ENCODE results near the gene EEA1. TPM values are rescaled to one million over a fixed set of nuclear protein-coding genes. Genes with fewer than 3 reads are reported as not detected.

EEA1 gene
- total RNA-seq, 3 donors from 2014 or later, result 23.4 to 52.8 (median 27.2) TPM

DNA sequence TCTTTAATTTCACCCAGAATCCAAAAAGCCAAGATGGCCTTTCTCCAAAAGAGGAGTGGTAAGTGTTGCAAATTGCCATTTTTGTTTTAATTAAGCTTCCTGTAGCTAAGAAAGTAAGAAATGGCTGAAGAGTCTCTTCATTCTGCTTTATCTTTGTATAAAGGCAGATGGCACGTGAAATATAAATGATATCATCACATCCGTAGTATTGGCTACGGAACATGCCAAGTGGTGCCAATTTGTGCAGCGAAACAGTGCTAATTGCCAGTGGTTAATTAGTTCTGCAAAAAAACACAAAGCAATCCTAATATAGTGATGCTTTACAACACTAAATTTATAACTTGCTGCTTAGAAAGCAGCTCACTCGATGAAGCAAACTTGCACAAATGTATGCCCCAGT lies 196.9 kb downstream of the EEA1 start:
- intact Hi-C loops (cut with DNase I; ENCODE audit: low total_unique reads), result no loop called here
- no peak overlapping the region for H3K27ac ChIP-seq
- TF ChIP-seq POLR2A (IDR thresholded peaks at IDR 0.05), result no peak
- TF ChIP-seq POLR2AphosphoS5 (IDR thresholded peaks at IDR 0.05), result no peak
- TF ChIP-seq, protein P1, sequence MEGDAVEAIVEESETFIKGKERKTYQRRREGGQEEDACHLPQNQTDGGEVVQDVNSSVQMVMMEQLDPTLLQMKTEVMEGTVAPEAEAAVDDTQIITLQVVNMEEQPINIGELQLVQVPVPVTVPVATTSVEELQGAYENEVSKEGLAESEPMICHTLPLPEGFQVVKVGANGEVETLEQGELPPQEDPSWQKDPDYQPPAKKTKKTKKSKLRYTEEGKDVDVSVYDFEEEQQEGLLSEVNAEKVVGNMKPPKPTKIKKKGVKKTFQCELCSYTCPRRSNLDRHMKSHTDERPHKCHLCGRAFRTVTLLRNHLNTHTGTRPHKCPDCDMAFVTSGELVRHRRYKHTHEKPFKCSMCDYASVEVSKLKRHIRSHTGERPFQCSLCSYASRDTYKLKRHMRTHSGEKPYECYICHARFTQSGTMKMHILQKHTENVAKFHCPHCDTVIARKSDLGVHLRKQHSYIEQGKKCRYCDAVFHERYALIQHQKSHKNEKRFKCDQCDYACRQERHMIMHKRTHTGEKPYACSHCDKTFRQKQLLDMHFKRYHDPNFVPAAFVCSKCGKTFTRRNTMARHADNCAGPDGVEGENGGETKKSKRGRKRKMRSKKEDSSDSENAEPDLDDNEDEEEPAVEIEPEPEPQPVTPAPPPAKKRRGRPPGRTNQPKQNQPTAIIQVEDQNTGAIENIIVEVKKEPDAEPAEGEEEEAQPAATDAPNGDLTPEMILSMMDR (IDR thresholded peaks at IDR 0.05), result no peak
- no peak for DNase-seq (ENCODE audit: low spot score in 2 of 2)
- no peaks in the 10 kb centered on the region for H3K9me3 ChIP-seq
- no peaks in the 10 kb centered on the region for H3K4me1 ChIP-seq
- H3K27me3 ChIP-seq, result no peaks in the 10 kb centered on the region
- no peak overlapping the region for H3K4me3 ChIP-seq
- H3K36me3 ChIP-seq, result no peaks in the 10 kb centered on the region

DNA sequence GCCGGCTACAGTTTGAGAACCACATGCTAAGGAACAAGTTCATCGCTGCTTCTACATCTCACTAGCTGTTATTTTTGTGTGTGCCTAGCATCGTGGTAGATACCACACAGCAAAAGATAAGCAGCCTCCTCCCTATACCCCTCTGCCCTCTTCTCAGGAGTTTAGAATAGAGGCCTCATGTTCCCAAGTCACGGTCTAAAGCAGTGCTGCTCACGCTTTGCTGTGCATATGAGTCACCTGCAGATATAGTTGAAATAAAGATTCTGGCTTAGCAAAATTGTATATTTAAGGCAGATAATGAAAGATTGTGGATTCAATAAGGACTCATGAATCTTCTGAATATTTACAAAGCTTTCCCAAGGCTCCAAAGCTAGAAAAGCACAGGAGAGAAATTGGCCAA lies 198.3 kb downstream of the EEA1 start:
- Histone ChIP-seq H3K27me3 (no peaks in the 10 kb centered on the region), H3K4me3 (no peak overlapping the region), H3K4me1 (no peaks in the 10 kb centered on the region), H3K36me3 (no peaks in the 10 kb centered on the region), H3K9me3 (no peaks in the 10 kb centered on the region), H3K27ac (no peak overlapping the region)
- no peak for DNase-seq (ENCODE audit: low spot score in 2 of 2)
- intact Hi-C loops (cut with DNase I; ENCODE audit: low total_unique reads), result no loop called here
- TF ChIP-seq, protein P1 (IDR thresholded peaks at IDR 0.05), result no peak
- TF ChIP-seq POLR2AphosphoS5 (IDR thresholded peaks at IDR 0.05) (no peak), POLR2A (IDR thresholded peaks at IDR 0.05) (no peak)

DNA sequence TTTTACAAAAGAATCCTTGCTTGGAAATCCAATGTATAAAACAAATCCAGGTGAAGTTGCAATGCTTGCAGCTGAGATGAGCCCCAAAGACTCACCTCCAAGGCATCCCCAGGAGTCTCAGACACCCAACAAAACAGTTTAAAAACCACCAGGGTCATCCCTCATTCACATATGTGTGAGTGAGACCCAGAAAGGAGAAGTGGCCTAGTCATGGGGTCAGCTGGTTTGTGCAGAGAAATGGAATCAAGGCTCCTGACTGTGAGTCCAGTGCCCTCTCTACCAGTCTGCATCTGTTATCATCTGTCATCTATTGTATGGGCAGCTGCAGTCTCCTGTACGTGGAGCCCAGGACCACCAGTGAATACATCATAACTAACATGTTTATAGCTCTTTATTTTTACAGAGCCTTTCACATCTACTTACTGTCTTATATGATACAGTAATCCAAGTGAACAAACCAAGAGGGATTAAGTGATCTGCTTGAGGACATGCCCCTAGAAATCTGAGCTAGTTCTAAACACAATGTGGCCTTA lies 199.3 kb downstream of the EEA1 start:
- intact Hi-C loops (cut with DNase I; ENCODE audit: low total_unique reads), result no loop called here
- TF ChIP-seq POLR2AphosphoS5 (IDR thresholded peaks at IDR 0.05) (no peak), POLR2A (IDR thresholded peaks at IDR 0.05) (no peak)
- TF ChIP-seq, protein P1 (IDR thresholded peaks at IDR 0.05), result no peak

DNA sequence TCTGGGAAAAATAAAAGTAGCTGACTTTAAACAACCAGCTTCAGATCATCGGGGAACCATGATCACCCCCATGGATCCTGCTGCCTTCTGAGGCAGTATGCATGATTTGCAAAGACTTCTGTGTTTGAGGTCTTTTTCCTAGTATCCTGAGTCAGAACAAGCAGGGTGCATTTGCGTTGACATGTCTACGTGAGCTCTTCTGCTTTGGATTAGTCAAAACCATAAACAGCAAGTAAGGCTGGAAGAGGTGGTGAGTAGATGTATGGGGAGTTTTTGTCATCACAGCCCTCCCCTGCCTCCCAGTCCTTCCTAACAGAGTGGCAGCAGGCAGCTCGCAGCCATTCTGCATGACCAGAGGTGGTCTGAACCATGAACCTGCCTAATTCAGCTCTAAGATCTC lies 202.2 kb downstream of the EEA1 start:
- Histone ChIP-seq H3K27ac (no peak overlapping the region), H3K4me1 (no peaks in the 10 kb centered on the region), H3K4me3 (no peak overlapping the region), H3K27me3 (no peaks in the 10 kb centered on the region), H3K9me3 (no peaks in the 10 kb centered on the region), H3K36me3 (no peaks in the 10 kb centered on the region)
- intact Hi-C loops (cut with DNase I; ENCODE audit: low total_unique reads), result no loop called here
- DNase-seq (ENCODE audit: low spot score in 2 of 2), result no peak
- TF ChIP-seq, protein P1 (IDR thresholded peaks at IDR 0.05), result no peak
- TF ChIP-seq POLR2A (IDR thresholded peaks at IDR 0.05) (no peak), POLR2AphosphoS5 (IDR thresholded peaks at IDR 0.05) (no peak)

More for the DNA sequence above, 199.3 kb downstream of the EEA1 start:
- H3K36me3 ChIP-seq, result no peaks in the 10 kb centered on the region
- no peaks in the 10 kb centered on the region for H3K27me3 ChIP-seq
- H3K9me3 ChIP-seq, result no peaks in the 10 kb centered on the region
- H3K4me1 ChIP-seq, result no peaks in the 10 kb centered on the region
- H3K27ac ChIP-seq, result no peak overlapping the region
- H3K4me3 ChIP-seq, result no peak overlapping the region
- DNase-seq (ENCODE audit: low spot score in 2 of 2), result no peak

DNA sequence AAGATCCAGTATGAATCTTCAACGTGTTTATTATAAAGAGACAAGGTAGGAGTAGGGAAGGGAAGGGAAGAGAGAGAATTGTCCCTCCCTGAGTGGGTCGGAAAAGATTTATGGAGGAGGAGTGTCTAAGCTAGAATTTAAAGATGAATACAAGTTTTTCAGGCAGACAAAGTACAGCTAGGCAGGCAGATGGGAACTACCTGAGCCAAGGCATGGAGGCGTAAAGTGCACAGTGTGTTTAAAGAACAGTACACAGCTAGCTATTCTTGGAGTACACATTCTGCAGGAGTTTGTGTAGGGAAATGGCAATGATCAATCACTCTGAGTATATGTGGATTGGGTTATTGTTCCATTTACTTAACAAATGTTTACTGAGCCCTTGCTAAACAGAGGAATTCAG lies 206.2 kb downstream of the EEA1 start:
- intact Hi-C loops (cut with DNase I; ENCODE audit: low total_unique reads), result no loop called here
- TF ChIP-seq POLR2A (IDR thresholded peaks at IDR 0.05), result no peak
- no peak for TF ChIP-seq POLR2AphosphoS5 (IDR thresholded peaks at IDR 0.05)
- TF ChIP-seq, protein P1 (IDR thresholded peaks at IDR 0.05), result no peak

More for the DNA sequence above, 206.2 kb downstream of the EEA1 start:
- Histone ChIP-seq H3K4me1 (no peaks in the 10 kb centered on the region), H3K9me3 (no peaks in the 10 kb centered on the region), H3K4me3 (no peak overlapping the region), H3K36me3 (no peaks in the 10 kb centered on the region), H3K27me3 (no peaks in the 10 kb centered on the region), H3K27ac (no peak overlapping the region)
- DNase-seq (ENCODE audit: low spot score in 2 of 2), result no peak
